Activated CD4-positive, alpha-beta T cell treated with anti-CD3 and anti-CD28 coated beads for 4 hours (primary cell): ENCODE measurements around the gene RHBDD1.
A peak's percentile ranks its signal among the peaks of the same experiment; 100 is the strongest.
"Not testable (repeated sequence)": the region's sequence is repeated elsewhere in the genome, so short reads cannot be mapped to it uniquely, and the experiment has no call there.

Experiments used
- DNase-seq, 2 donors: peaks; one replicate each; pipeline ENCODE4 v3.0.0-alpha.2; 2020

Gene RHBDD1

GRCh38 chr2:226799976-226800940 lies 35.6 kb upstream of the RHBDD1 start:
- peak in 1 of 2 donors; percentile 34 for DNase-seq

DNA sequence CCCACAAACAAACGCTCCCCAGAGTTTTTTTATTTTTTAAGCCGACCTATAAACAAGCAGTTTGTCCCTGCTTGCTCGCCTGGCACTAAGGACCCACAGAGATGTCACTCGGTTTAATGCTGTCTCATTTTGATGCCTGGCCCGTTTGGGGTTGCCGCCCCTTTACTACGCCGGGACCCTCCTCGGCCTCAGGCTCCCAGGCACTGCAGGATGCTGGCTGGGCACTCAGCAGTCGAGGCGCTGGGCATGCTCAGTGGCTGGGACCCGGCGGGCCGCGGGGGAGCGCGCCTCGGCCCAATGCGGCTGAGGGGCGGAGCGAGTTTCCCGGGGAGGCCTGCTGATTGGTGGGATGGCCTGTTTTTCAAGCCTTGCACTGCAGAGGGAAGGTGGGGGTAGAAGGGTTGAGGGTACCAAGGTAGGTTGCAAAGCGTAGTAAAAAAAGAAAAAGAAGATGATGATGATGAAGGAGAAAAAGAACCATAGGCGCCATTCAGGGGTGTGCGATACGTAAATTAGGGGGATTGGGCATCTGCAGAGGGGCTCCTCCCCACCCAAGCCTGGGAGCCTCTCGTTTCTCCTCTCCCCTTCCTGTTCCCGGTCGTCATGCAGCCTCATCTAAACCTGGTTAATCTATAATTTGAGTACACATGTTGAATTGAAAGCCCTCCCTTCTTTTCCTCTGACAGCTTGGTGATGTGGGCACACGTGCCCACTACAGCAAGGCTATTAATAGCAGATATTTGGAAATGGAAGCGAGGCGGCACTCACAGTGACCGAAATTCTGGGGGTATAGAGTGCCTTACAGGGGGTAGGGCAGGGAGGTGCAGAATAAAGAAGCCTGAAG lies 34.7 kb upstream of the RHBDD1 start:
- peak; percentile 73 to 77 for DNase-seq

DNA sequence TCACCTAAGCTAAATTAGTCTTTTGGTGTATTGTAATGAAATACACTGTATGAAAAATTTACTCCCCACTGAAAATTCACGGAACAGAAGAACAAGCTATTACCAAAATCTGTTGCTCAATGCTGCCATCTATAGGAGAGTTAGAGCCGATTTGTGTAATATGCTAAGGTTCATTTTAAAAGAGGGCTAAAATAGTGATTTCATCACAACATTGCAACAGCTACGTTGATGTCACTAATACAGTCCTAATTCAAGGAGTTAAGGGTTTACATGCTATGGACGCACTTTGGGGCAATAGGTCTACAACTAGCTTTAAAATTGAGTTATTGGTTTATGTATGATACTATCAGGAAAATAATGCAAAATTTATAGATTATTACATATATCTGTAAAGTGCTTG lies 33.3 kb upstream of the RHBDD1 start:
- no peak for DNase-seq

GRCh38 chr2:226803410-226803809 lies 32.4 kb upstream of the RHBDD1 start:
- DNase-seq, result no peak

DNA sequence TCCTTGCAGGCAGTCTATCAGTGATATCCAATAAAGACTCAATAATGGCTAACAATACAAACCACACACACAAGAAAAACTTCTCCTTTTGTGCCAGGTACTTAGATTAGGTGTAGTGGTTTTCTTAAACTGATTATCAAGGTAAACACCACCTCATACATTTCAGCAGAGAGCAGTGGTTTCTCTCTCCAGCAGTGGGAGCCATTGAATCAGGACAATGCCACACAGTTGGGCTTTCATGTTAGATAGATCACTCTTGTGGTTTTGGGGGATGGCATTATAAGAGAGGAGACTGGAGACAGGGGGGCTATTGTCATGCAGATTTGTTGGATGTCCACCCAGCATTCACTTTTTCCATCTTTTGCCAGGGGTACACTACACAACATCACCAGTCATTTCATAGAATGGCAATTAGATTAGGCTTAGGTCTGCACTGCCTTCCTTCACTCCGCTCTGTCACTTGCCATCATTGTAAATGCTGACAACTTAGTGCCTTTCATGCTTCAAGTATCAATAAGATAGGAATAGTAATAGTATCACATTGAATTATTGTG lies 22.6 kb upstream of the RHBDD1 start:
- no peak for DNase-seq

GRCh38 chr2:226818930-226819329 lies 16.9 kb upstream of the RHBDD1 start:
- no peak for DNase-seq

DNA sequence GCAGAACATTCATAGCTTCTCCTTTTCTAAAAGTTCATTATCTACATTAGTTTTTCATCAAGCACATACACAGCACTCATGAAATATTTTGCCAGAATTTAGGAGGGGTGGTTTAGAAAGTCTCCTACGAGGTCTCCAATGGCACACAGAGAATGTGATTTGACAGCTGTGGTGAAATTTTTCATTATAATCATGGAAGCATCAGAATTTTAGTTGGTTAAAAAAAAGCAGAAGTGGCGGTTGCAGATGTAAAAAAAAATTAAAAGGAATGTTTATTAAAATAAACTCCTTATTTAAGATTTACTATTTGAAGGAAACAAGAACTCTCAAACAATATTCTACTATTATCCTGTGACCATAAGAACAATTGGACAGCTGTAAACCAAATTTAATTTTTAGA lies 10.8 kb upstream of the RHBDD1 start:
- DNase-seq, result no peak

DNA sequence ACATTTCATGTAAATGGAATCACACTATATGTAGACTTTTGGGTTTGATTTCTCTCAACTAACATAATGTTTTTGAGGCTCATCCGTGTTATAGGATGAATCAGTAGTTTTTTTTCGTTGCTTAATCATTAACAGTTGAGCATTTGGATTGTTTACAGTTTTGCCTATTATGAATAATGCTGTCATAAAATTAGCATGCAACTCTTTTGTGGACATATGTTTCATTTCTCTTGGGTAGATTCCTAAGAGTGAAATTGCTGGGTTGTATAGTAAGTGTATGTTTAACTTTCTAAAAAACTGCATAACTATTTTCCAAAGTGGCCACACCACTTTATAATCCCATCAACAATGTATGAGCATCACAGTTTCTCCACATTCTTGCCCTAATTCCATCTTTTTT lies 7.7 kb upstream of the RHBDD1 start:
- no peak for DNase-seq

GRCh38 chr2:226829721-226830631 lies 5.9 kb upstream of the RHBDD1 start:
- no peak for DNase-seq

DNA sequence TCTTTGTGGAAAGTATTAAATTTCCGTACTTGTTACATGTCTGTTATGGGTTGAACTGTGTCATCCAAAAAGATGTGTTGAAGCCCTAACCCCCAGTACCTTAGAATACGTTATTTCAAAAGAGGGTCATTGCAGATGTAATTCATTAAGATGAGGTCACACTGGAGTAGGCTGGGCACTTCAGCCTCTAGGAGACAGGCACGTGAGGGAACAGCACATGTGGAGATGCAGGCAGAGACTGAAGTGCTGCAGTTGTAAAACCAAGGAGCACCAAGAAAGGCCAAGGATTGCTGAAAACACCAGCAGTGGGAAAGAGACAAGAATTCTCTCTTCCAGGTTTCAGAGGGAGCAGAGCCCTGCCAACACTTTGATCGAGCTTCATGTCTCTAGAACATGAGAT lies 4.6 kb upstream of the RHBDD1 start:
- DNase-seq, result no peak

GRCh38 chr2:226832061-226832460 lies 3.8 kb upstream of the RHBDD1 start:
- no peak for DNase-seq

- not testable (repeated sequence) for DNase-seq
These were observed 974 bp upstream of the RHBDD1 start for GRCh38 chr2:226834880-226835279.

GRCh38 chr2:226835420-226835795 lies 446 bp upstream of the RHBDD1 start:
- DNase-seq, result no peak

- no peak for DNase-seq
These were observed 663 bp downstream of the RHBDD1 start for GRCh38 chr2:226836548-226836885.

GRCh38 chr2:226837334-226837733 lies 1.5 kb downstream of the RHBDD1 start:
- DNase-seq, result no peak

DNA sequence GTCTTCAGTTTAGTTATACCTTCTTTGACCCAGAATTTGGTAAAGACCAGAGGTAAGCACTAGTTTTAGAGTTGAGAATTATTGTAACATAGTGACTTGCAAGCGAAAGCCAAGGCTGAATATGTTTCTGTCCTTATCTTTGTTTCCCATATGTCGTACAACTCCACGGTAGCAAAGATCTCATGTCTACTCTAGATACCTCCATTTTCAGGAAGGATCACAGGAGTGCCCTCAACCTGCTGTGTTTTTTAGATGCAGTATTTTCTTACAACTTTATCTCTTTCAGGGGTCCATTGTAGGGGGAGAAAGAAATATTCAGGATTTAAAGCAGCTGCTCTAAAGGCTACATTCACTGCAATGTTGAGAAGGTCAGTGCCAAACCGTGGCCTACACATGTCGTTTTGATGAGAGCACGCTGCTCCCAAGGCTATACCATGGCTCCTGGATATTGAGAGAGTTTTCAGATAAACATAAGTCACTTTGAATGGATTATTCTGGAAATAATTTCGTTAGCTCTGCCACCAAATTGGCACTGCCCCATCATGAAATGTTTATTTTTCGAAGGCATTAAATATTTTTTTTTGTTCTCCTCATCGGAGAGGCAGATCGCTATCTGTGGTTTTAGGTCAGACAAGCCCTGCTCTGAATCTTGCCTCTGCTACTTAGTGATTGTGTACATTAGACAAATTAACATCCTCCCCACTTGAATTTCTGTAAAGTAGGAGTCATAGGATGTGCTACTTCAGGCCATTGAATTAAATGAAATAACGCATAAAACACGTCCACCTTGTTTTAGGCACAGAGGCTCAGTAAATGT lies 2.1 kb downstream of the RHBDD1 start:
- no peak for DNase-seq

DNA sequence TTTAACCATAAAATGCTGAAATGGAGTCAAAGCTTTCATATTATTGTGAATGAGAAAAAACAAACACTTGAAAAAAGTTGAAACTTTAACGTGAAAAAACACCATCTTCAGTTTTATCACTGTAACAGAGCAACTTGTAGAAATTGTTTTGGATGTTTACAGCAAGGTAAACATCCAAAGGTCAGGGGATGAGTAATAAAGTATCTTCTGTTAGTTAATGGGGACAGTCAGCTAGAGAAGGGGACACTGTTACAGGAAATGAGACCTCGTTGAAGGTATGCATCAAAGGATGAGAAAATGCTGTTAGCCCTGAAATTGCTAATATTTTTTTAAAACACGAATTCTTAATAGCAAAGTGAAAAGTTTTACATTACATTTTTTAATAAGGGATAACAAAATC lies 2.9 kb downstream of the RHBDD1 start:
- no peak for DNase-seq

- DNase-seq, result no peak
These were observed 3.3 kb downstream of the RHBDD1 start for GRCh38 chr2:226839161-226839560.

GRCh38 chr2:226839951-226840350 lies 4.1 kb downstream of the RHBDD1 start:
- no peak for DNase-seq

GRCh38 chr2:226843001-226843400 lies 7.1 kb downstream of the RHBDD1 start:
- not testable (repeated sequence) for DNase-seq

DNA sequence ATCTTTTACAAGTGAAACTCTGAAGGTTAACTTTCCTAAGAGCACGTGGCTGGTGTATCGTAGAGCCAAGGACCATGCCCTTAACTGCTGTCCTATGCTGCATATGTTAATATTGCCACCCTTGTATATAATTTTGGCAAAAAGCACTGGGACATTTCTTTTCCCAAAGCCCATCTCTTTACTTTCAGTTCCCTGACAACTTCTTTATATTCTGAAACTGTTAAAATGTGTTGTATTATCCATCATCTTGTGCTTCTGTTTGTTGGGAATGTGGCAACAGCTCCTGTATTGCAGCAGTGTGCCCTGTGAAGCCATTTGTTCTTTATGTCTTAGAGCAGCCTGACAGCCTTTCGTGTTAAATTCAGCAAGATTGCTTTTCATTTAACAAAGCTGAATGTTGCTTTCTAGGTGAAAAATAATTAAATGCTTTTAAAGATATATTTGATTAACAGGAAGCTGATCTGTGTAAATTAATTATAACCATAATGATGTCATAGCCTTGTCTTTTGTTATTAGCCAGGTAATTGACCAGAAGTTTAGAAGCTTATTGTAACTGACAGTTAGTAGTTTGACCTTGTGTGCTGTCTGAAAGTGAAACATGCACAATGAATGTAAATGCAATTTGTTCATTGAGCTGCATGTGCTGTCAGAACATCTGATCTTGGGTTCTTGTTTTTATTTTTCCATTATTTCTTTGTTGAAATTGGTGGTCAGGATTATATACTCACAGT lies 9.7 kb downstream of the RHBDD1 start:
- no peak for DNase-seq
